ENCODE results near the gene SGK1. TPM values are rescaled to one million over a fixed set of nuclear protein-coding genes. Genes with fewer than 3 reads are reported as not detected.

SGK1 gene
- total RNA-seq, 2 experiments from 2014 or later, result 27.9 to 35.1 TPM

DNA sequence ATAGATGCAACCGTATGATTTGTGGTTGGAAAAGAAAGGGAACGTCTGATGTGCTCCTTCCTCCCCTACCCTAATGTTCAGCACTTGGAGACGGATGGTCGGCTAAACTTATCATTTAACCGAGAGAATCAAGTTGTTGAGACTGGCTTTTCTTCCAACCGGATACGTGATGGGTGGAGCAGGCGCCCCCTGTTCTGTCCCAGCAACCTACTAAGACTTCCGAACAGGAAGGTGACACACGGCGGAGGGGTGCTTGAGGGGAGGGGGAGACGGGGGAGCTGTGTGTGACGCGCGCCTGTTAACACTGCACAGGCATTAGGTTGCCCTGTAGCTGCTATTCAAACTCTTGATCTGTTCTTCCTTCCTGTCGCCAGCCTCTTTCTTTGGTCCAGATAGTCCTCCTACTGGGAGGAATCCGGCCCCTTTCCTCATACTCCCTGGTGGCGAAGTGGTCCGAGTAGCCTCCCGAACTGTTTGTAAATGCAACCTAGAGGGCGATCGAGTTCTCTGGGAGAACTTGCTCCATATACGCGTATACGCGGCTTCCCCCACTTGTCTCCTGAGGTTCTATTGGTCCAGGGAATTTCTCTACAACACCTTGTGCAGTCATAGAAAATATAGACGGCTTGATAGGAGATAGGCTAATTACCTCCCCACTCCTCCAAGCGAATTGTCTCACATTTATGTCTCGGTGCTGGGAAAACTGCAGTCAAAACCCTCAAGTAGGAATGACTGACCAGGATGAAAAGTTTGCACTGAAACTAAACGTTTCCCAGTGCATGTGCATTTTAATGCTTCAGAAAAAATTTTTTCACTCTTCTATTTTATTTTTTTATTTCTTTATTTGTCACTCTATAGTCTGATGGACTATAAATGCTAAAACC, 139.5 kb downstream of the SGK1 start:
- H3K27ac Mint-ChIP-seq, result peak overlapping the region; percentile 79
- POLR2A ChIA-PET, result interaction anchor here (0.7 to 3.1 kb wide), 12 partner anchors 58 to 462 kb away, joined by 3 to 20 read pairs (median 4); partner anchors contain the start of genes SGK1 and TBPL1
- CTCF ChIA-PET, result interaction anchor here (0.6 to 3.6 kb wide), 28 partner anchors 10 to 762 kb away, joined by 3 to 37 read pairs (median 4); no protein-coding TSS in a partner anchor
- peak overlapping the region; percentile 85 for H3K4me3 Mint-ChIP-seq
- no peaks in the 10 kb centered on the region for H3K27me3 Mint-ChIP-seq
- H3K9me3 Mint-ChIP-seq, result no peaks in the 10 kb centered on the region
- peaks cover 14% of the 10 kb centered on the region for H3K36me3 Mint-ChIP-seq (ENCODE audit: low read depth)
- peak; percentile 82 for DNase-seq
- H3K4me1 Mint-ChIP-seq, result peaks cover 37% of the 10 kb centered on the region

DNA sequence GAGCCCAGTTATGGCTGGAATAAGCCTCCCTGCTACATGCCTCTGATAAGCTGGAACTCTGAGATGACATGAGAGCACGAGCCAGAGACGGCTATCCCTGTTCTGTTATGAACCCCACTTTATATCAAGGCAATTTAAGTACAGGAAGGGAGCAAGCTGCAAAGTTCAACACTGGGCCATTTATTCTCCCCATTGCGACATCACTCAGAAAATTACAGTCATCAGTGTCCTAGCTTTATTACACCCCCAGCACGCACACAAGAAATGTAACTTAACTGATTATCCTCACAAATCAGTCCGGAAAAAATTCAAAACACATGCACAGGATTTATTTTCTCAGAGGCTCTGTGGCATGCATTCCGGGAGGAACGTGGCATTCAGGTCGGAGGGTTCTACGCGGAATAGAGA, 140.2 kb downstream of the SGK1 start:
- Mint-ChIP-seq H3K36me3 (ENCODE audit: low read depth) (peaks cover 21% of the 10 kb centered on the region), H3K27me3 (no peaks in the 10 kb centered on the region), H3K4me1 (peaks cover 44% of the 10 kb centered on the region), H3K4me3 (peak overlapping the region; percentile 85), H3K9me3 (no peaks in the 10 kb centered on the region), H3K27ac (peak overlapping the region; percentile 79)
- CTCF ChIA-PET, result interaction anchor here (0.6 to 3.6 kb wide), 24 partner anchors 10 to 1006 kb away, joined by 3 to 37 read pairs (median 4); no protein-coding TSS in a partner anchor
- POLR2A ChIA-PET, result interaction anchor here (0.7 to 3.1 kb wide), 10 partner anchors 59 to 463 kb away, joined by 3 to 20 read pairs (median 4); partner anchors contain the start of genes SGK1 and TBPL1
- no peak for DNase-seq

DNA sequence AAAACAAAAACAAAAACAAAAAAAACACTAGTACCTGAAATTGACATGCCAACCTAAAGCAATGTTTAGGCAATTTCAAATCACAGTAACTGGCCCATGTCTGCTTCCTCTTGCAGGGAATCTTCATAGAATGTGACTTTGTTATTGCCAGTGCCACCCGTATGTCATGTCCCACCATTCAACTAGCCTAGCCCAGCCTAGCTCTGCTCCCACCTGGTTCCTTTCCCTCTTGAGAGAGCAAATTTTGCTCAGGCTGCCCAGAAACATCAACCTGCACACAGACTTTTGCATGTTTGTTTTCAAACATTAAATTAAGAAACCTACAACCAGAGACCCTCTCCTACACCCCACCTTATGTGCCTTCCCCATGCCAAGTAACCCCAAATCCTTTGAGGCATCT, 140.7 kb downstream of the SGK1 start:
- ChIA-PET POLR2A (interaction anchor here (0.7 to 3.1 kb wide), 8 partner anchors 60 to 464 kb away, joined by 3 to 20 read pairs (median 5); partner anchors contain the start of genes SGK1 and TBPL1), CTCF (interaction anchor here (0.7 to 3.6 kb wide), 16 partner anchors 9 to 1007 kb away, joined by 3 to 37 read pairs (median 4); no protein-coding TSS in a partner anchor)
- no peak for DNase-seq
- Mint-ChIP-seq H3K9me3 (no peaks in the 10 kb centered on the region), H3K27ac (peak overlapping the region; percentile 79), H3K4me3 (peak overlapping the region; percentile 85), H3K27me3 (no peaks in the 10 kb centered on the region), H3K4me1 (peaks cover 49% of the 10 kb centered on the region), H3K36me3 (ENCODE audit: low read depth) (peaks cover 26% of the 10 kb centered on the region)

DNA sequence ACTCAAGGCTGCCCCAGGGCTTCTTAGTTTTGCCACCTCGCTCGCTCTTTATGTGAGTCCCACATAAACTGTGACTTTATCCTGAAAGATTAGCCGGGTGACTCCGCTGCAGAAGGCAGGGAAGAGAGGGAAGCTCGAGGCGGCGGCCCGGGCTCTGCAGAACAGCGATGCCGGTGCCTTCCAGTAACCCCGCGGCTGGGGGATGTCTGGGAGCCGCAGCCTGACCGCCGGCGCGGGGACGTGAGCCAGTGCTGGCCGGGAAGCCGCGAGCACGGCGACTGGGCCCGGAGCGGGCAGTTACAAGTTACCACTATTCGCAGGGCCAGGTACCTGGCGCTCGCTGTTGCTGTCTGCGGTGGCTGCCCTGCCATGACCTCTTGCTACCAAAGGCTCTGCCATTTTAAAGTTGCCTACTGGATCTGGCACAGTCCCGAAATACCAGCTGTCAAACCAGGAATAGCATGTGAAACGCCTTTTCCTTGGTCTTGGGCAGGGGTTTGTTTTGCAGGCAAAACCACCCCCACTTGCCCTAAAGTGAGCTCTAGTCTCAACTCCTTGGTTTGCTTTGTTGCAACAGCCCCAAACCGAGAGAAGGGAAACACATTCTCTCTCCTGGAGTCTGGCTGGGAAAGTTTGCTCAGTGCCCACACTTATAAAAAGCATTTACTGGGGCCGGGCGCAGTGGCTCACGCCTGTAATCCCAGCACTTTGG, 141.5 kb downstream of the SGK1 start:
- Mint-ChIP-seq H3K9me3 (no peaks in the 10 kb centered on the region), H3K27me3 (no peaks in the 10 kb centered on the region), H3K4me1 (peaks cover 57% of the 10 kb centered on the region), H3K36me3 (ENCODE audit: low read depth) (peaks cover 34% of the 10 kb centered on the region), H3K27ac (peak overlapping the region; percentile 81), H3K4me3 (peak overlapping the region; percentile 87)
- no peak for DNase-seq
- ChIA-PET CTCF (interaction anchor here (1.1 to 3.6 kb wide), 4 partner anchors 12 to 764 kb away, joined by 3 to 20 read pairs (median 6); no protein-coding TSS in a partner anchor), POLR2A (interaction anchor here (1.2 to 3.1 kb wide), 3 partner anchors 60 to 260 kb away, joined by 4 to 20 read pairs (median 5); partner anchors contain the start of gene SGK1)

DNA sequence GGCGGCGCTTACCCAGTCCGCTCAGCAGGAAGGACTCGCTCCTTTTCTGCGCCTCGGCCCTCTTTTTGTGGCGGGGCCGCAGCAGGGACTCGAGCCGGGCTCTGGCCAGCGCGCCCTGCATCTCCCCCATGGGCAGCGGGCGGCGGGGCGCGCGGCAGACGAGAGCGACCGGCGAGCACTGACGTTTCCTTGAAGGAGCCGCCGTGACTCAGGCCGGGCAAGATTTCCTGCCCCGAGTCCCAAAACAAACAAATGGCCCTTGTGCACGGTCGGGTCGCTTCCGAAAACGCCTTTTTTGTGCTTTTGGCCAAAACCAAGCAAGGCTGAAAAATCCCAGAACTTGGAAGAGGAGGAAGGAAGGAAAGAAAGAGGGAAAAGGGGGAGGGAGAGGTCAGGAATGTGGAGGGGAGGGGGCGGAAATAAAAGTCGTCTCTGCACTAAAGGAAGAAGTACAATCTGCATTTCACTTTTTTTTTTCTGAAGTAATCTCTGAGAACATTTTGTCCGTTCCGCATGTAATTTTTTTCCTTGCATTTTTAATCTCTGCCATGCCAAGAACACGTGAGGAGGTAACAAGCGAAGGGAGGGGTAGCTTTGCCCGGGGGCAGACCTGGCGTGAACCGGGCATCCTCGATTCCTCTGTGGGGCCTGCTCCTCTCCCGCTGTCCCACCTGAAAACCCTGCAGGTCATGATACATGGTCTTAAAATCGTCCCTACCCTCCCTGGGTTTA, 142.2 kb downstream of the SGK1 start:
- Mint-ChIP-seq H3K27me3 (no peaks in the 10 kb centered on the region), H3K9me3 (no peaks in the 10 kb centered on the region), H3K27ac (peak overlapping the region; percentile 81), H3K4me1 (peaks cover 65% of the 10 kb centered on the region), H3K4me3 (peak overlapping the region; percentile 87), H3K36me3 (ENCODE audit: low read depth) (peaks cover 41% of the 10 kb centered on the region)
- ChIA-PET CTCF (interaction anchor here (1.5 to 3.6 kb wide), 3 partner anchors 261 to 463 kb away, joined by 4 to 20 read pairs (median 10); no protein-coding TSS in a partner anchor), POLR2A (no interaction called here)
- DNase-seq, result peak; percentile 57

DNA sequence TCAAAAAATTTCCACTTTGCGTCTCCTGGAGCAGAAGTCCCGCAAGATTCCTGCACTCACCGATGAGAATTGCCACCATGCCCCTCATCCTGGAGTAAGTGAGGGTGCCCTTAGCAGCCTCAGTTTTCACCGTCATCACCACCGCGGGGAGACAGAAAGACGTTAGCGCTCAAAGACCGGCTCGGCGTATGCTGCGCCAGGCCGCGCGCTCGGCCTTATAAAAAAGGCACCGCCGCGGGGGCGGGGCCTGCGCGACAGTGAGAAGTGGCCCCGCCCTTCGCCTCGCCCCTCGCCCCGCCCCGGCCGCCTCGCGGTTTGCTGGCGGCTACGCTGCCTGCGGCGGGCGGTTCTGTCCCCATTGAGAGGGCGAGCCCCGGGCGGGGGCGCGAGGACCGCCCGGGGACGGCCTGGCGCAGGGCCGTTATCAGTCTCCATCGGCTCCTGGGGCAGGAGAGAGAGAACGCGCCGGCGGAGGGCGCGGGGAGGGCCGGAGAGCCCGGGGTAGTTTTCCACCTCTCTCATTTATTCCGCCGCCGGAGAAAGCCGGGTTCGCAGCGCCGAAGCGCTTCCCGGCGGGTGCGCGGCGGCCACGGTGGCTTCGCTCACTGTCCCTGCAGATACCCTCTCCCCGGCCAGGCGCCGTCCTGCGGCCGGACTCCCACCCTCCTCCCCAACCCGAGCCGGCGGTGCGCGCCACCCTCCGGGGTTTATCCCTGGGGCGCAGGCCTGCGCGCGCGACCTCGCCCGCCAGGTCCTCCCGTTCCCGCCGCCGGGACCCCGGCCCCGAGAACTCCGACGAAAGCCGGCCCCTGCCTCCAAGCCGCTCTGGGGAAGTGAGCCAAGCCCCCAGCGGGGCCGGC, 143.0 kb downstream of the SGK1 start:
- DNase-seq, result peak; percentile 93

DNA sequence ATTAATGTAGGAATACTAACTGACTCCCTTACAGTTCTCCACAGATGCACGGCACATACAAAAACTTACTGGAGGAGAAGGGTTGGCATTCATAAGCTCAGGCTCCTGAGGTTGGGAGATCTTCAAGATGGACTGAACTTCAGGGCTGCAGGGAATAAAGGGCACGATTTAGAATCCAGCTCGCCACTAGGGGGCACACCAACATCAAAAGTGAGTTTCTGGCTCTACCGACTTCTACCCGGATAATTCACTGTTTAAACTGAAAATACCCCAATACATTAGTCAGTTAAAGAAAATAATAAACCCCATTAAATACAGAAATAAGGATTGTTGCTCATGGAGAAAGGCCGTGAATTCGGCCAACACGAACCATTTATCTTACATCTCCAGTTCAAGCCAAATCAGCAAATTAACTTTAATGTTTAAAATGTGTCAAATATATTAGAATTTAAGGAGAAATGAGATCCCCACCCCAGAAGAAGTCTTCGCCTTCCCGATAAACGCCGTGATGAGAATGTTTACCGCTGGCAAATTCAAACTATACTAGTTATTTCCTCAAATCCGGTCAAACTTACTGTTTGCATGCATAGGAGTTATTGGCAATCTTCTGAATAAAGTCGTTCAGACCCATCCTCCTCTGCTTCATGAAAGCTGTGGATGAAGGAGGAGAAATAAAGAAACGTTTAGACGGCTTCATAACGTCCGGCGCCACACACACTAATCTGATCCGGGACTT, 143.8 kb downstream of the SGK1 start:
- Mint-ChIP-seq H3K9me3 (no peaks in the 10 kb centered on the region), H3K4me3 (peak overlapping the region; percentile 87), H3K27me3 (no peaks in the 10 kb centered on the region), H3K27ac (peak overlapping the region; percentile 96), H3K4me1 (peaks cover 71% of the 10 kb centered on the region), H3K36me3 (ENCODE audit: low read depth) (peaks cover 54% of the 10 kb centered on the region)
- ChIA-PET CTCF (interaction anchor here (0.6 to 2.0 kb wide), 17 partner anchors 10 to 766 kb away, joined by 3 to 45 read pairs (median 3); no protein-coding TSS in a partner anchor), POLR2A (interaction anchor here (0.6 to 1.6 kb wide), 12 partner anchors 9 to 1263 kb away, joined by 3 to 17 read pairs (median 3); no protein-coding TSS in a partner anchor)
- DNase-seq, result peak; percentile 85

More for the DNA sequence above, 143.0 kb downstream of the SGK1 start:
- H3K27ac Mint-ChIP-seq, result peak overlapping the region; percentile 96
- H3K27me3 Mint-ChIP-seq, result no peaks in the 10 kb centered on the region
- H3K4me1 Mint-ChIP-seq, result peaks cover 68% of the 10 kb centered on the region
- H3K9me3 Mint-ChIP-seq, result no peaks in the 10 kb centered on the region
- H3K4me3 Mint-ChIP-seq, result peak overlapping the region; percentile 87
- CTCF ChIA-PET, result interaction anchor here (0.6 to 2.0 kb wide), 5 partner anchors 163 to 647 kb away, joined by 3 to 45 read pairs (median 5); no protein-coding TSS in a partner anchor
- H3K36me3 Mint-ChIP-seq (ENCODE audit: low read depth), result peaks cover 49% of the 10 kb centered on the region
- POLR2A ChIA-PET, result interaction anchor here (1.0 to 1.6 kb wide), 6 partner anchors 67 to 765 kb away, joined by 3 to 17 read pairs (median 4); no protein-coding TSS in a partner anchor

DNA sequence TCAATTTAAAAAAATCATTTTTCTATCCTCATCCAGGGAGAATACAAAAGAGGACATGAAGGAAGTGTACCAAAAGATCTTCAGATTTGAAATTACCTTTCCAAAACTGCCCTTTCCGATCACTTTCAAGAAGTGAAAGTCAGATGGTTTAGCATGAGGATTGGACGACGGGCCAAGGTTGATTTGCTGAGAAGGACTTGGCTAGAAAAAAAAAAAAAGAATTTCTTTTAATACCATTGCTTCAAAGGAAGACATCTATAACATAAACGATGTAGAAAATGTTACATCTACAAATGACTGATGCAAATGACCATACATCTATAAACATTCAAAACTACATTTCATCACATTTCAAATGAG, 144.6 kb downstream of the SGK1 start:
- Mint-ChIP-seq H3K36me3 (ENCODE audit: low read depth) (peaks cover 61% of the 10 kb centered on the region), H3K4me3 (peak overlapping the region; percentile 87), H3K27ac (no peak overlapping the region), H3K9me3 (no peaks in the 10 kb centered on the region), H3K4me1 (peaks cover 67% of the 10 kb centered on the region), H3K27me3 (no peaks in the 10 kb centered on the region)
- ChIA-PET CTCF (interaction anchor here (0.6 to 2.0 kb wide), 15 partner anchors 10 to 767 kb away, joined by 3 to 45 read pairs (median 3); no protein-coding TSS in a partner anchor), POLR2A (interaction anchor here (0.6 to 1.6 kb wide), 11 partner anchors 8 to 1264 kb away, joined by 3 to 17 read pairs (median 3); no protein-coding TSS in a partner anchor)
- no peak for DNase-seq

DNA sequence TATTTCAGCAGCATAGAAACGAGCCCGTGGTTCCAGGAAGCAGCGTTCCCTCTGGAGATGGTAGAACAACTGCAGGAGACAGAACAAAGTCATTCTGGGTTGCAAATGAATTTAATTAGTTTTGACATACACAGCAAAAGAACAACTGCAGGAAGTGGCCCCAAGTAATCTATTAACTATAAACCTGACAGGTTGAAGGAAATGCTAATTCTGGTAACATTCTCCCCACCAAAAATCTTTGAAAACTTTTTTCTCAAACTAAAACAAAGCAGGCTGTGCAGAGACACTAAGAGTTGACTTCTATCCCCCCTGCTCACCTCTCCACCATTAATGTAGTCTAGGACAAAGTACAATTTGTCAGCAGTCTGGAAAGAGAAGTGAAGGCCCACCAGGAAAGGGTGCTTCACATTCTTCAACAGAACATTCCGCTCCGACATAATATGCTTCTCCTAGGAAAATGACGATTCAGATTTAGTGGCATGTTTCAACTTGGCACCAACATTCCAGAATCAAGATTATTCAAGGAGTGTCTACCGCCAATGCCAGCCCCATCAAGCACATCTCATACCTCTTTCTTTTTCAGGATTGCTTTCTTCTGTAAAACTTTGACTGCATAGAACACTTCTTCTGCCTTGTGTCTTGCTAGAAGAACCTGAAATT, 145.1 kb downstream of the SGK1 start:
- Mint-ChIP-seq H3K27me3 (no peaks in the 10 kb centered on the region), H3K9me3 (no peaks in the 10 kb centered on the region), H3K27ac (no peak overlapping the region), H3K4me3 (peak overlapping the region; percentile 87), H3K4me1 (peaks cover 61% of the 10 kb centered on the region), H3K36me3 (ENCODE audit: low read depth) (peaks cover 66% of the 10 kb centered on the region)
- CTCF ChIA-PET, result interaction anchor here (2.1 kb wide), 1 partner anchor 469 kb away, joined by 15 read pairs; no protein-coding TSS in a partner anchor
- POLR2A ChIA-PET, result no interaction called here
- DNase-seq, result no peak

DNA sequence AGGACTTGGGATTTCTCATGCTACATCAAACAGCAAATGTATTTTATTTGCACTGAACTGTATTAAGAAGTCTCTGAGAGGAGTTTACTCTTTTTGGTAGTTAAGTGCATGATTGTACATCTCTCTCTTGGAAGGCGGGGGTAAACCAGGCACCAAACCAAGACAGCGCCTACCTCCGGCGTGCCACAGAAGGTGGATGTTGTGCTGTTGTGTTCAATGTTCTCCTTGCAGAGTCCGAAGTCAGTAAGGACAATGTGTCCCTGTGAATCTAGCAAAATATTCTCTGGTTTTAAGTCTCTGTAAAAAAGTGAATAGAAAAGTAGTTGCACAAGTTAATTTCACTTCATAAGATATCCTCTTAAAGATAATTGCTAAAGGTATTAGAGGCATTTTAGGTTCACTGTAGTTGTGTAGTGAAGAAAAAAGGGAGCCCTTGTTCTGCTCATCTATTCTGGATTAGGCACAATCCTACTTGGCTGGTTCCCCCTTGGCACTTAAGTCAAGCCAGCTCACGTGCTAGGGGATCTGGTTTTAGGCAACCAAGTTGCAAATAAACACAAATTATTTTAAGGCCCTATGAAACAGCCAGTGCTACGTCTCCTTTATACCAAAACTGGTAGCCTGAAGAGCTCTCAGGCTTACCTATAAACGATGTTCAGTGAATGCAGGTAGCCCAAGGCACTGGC, 145.7 kb downstream of the SGK1 start:
- Mint-ChIP-seq H3K27ac (no peak overlapping the region), H3K4me1 (peaks cover 55% of the 10 kb centered on the region), H3K36me3 (ENCODE audit: low read depth) (peaks cover 69% of the 10 kb centered on the region), H3K9me3 (no peaks in the 10 kb centered on the region), H3K27me3 (no peaks in the 10 kb centered on the region), H3K4me3 (peak overlapping the region; percentile 87)
- ChIA-PET CTCF (interaction anchor here (1.1 to 2.1 kb wide), 2 partner anchors 469 to 650 kb away, joined by 4 to 15 read pairs; no protein-coding TSS in a partner anchor), POLR2A (interaction anchor here (1.0 kb wide), 1 partner anchor 648 kb away, joined by 3 read pairs; no protein-coding TSS in a partner anchor)
- no peak for DNase-seq

Data from activated CD4-positive, alpha-beta memory T cell treated with anti-CD3 and anti-CD28 coated beads, Interleukin-2, amount 10 ng/mL, durations not matched to agents 7 days and 5 days (primary cell).